Osteoblast (primary cell): ENCODE results near the gene PTH1R. TPM values are rescaled to one million over a fixed set of nuclear protein-coding genes. Genes with fewer than 3 reads are reported as not detected.
A peak's percentile ranks its signal among the peaks of the same experiment; 100 is the strongest.

Source experiments
- DNase-seq: peaks from one replicate; pipeline ENCODE4 v3.0.0; 2011; ENCODE audit warnings: low spot score, mixed read lengths; ENCODE audit not compliant: insufficient read length; ENCODE audit errors: missing footprints
- H2AFZ ChIP-seq: 2 replicates; pipeline ENCODE4 v1.6.0; 2011; ENCODE audit warnings: mild to moderate bottlenecking, low read length
- H3K27ac ChIP-seq: 2 replicates; pipeline ENCODE4 v1.5.1; 2011; ENCODE audit warnings: mild to moderate bottlenecking, low read depth, low read length, moderate library complexity
- H3K27me3 ChIP-seq: 2 replicates; pipeline ENCODE4 v1.6.0; 2012; ENCODE audit warnings: mild to moderate bottlenecking, control low read depth, inconsistent platforms, low read length, moderate library complexity; ENCODE audit not compliant: insufficient read depth
- H3K36me3 ChIP-seq: 2 replicates; pipeline ENCODE4 v1.5.1; 2011; ENCODE audit warnings: mild to moderate bottlenecking, low read length, control low read depth, moderate library complexity; ENCODE audit not compliant: insufficient read depth
- H3K4me1 ChIP-seq: 2 replicates; pipeline ENCODE4 v1.5.1; 2011; ENCODE audit warnings: mild to moderate bottlenecking, low read length, control low read depth, moderate library complexity; ENCODE audit not compliant: insufficient read depth
- H3K4me2 ChIP-seq: 2 replicates; pipeline ENCODE4 v1.6.0; 2011; ENCODE audit warnings: mild to moderate bottlenecking, low read length; ENCODE audit not compliant: insufficient read depth
- H3K4me3 ChIP-seq: fragments of 200-600 bp; sonication (generic); 3 replicates; pipeline ENCODE4 v1.5.1; 2012; ENCODE audit warnings: mild to moderate bottlenecking, low read length, inconsistent platforms; ENCODE audit not compliant: insufficient read depth
- H3K79me2 ChIP-seq: 2 replicates; pipeline ENCODE4 v1.6.0; 2012; ENCODE audit warnings: mild to moderate bottlenecking, low read length, control low read depth, inconsistent platforms; ENCODE audit not compliant: insufficient read depth
- H3K9me3 ChIP-seq: 2 replicates; pipeline ENCODE4 v1.5.1; 2011; ENCODE audit warnings: low read depth, low read length, control low read depth
- H4K20me1 ChIP-seq: 2 replicates; pipeline ENCODE4 v1.6.0; 2012; ENCODE audit warnings: mild to moderate bottlenecking, low read length, control low read depth; ENCODE audit not compliant: insufficient read depth
- CTCF ChIP-seq: IDR thresholded peaks from 2 replicates; pipeline ENCODE4 v1.5.1; 2011; ENCODE audit warnings: mild to moderate bottlenecking, low read depth, low read length, moderate library complexity; ENCODE audit errors: extremely low read depth
- total RNA-seq: library from RNA; depleted of rRNA; stranded (reverse); fragments of >200 nt; gene quantifications from 2 replicates; pipeline ENCODE4 v1.2.3, GENCODE V29; 2012

Gene PTH1R
- total RNA-seq, 1 donor: 0.36 TPM

- Histone ChIP-seq H3K4me1 (peaks cover 16% of the 10 kb centered on the region), H3K36me3 (peaks cover 16% of the 10 kb centered on the region), H3K27me3 (no peaks in the 10 kb centered on the region), H3K9me3 (no peaks in the 10 kb centered on the region), H4K20me1 (peaks cover 86% of the 10 kb centered on the region), H3K4me2 (no peak overlapping the region), H2AFZ (no peak overlapping the region), H3K79me2 (peaks cover 93% of the 10 kb centered on the region), H3K4me3 (no peak overlapping the region), H3K27ac (no peak overlapping the region)
- no peak for DNase-seq
- no peak for TF ChIP-seq CTCF
Observed at GRCh38 chr3:46943237-46944187, 66.0 kb downstream of the PTH1R start.

- H2AFZ ChIP-seq: no peak overlapping the region
- peaks cover 20% of the 10 kb centered on the region for H3K4me1 ChIP-seq
- DNase-seq: no peak
- TF ChIP-seq CTCF: no peak
- no peak overlapping the region for H3K4me2 ChIP-seq
- H3K9me3 ChIP-seq: no peaks in the 10 kb centered on the region
- peaks cover 93% of the 10 kb centered on the region for H3K79me2 ChIP-seq
- no peaks in the 10 kb centered on the region for H3K27me3 ChIP-seq
- peaks cover 9% of the 10 kb centered on the region for H3K36me3 ChIP-seq
- no peak overlapping the region for H3K27ac ChIP-seq
- H3K4me3 ChIP-seq: no peak overlapping the region
- peaks cover 93% of the 10 kb centered on the region for H4K20me1 ChIP-seq
Observed at GRCh38 chr3:46944191-46944590, 66.7 kb downstream of the PTH1R start.

GRCh38 chr3:46946416-46946815, 68.9 kb downstream of the PTH1R start:
- H3K79me2 ChIP-seq: peaks cover 99% of the 10 kb centered on the region
- no peak overlapping the region for H3K27ac ChIP-seq
- H3K36me3 ChIP-seq: no peaks in the 10 kb centered on the region
- H3K4me2 ChIP-seq: no peak overlapping the region
- H3K27me3 ChIP-seq: no peaks in the 10 kb centered on the region
- H3K9me3 ChIP-seq: no peaks in the 10 kb centered on the region
- H3K4me1 ChIP-seq: peaks cover 20% of the 10 kb centered on the region
- no peak for TF ChIP-seq CTCF
- H4K20me1 ChIP-seq: peaks cover 94% of the 10 kb centered on the region
- no peak overlapping the region for H3K4me3 ChIP-seq
- H2AFZ ChIP-seq: no peak overlapping the region
- DNase-seq: no peak

GRCh38 chr3:46946856-46947545, 69.5 kb downstream of the PTH1R start:
- Histone ChIP-seq H3K79me2 (peaks cover 96% of the 10 kb centered on the region), H2AFZ (no peak overlapping the region), H3K9me3 (no peaks in the 10 kb centered on the region), H4K20me1 (peaks cover 91% of the 10 kb centered on the region), H3K4me3 (no peak overlapping the region), H3K4me2 (no peak overlapping the region), H3K4me1 (peaks cover 20% of the 10 kb centered on the region), H3K36me3 (no peaks in the 10 kb centered on the region), H3K27me3 (no peaks in the 10 kb centered on the region), H3K27ac (peak overlapping the region; percentile 43)
- no peak for TF ChIP-seq CTCF
- peak; percentile 91 for DNase-seq
